ENCODE measurements around the gene DOCK4. TPM values are rescaled to one million over a fixed set of nuclear protein-coding genes. Genes with fewer than 3 reads are reported as not detected.
"Not testable (repeated sequence)": the region's sequence is repeated elsewhere in the genome, so short reads cannot be mapped to it uniquely, and the experiment has no call there.

Gene DOCK4
- total RNA-seq, 4 donors from 2014 or later = 9.9 to 30.9 (median 13.7) TPM

- Histone ChIP-seq H3K27me3 (no peaks in the 10 kb centered on the region), H3K36me3 (no peaks in the 10 kb centered on the region), H3K9me3 (no peaks in the 10 kb centered on the region), H3K4me1 (peaks cover 0 to 8% (median 0%) of the 10 kb centered on the region in 3 donors), H3K27ac (no peak overlapping the region), H3K4me3 (no peak overlapping the region)
- TF ChIP-seq, protein P1, sequence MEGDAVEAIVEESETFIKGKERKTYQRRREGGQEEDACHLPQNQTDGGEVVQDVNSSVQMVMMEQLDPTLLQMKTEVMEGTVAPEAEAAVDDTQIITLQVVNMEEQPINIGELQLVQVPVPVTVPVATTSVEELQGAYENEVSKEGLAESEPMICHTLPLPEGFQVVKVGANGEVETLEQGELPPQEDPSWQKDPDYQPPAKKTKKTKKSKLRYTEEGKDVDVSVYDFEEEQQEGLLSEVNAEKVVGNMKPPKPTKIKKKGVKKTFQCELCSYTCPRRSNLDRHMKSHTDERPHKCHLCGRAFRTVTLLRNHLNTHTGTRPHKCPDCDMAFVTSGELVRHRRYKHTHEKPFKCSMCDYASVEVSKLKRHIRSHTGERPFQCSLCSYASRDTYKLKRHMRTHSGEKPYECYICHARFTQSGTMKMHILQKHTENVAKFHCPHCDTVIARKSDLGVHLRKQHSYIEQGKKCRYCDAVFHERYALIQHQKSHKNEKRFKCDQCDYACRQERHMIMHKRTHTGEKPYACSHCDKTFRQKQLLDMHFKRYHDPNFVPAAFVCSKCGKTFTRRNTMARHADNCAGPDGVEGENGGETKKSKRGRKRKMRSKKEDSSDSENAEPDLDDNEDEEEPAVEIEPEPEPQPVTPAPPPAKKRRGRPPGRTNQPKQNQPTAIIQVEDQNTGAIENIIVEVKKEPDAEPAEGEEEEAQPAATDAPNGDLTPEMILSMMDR (IDR thresholded peaks at IDR 0.05) = no peak
- TF ChIP-seq POLR2A (IDR thresholded peaks at IDR 0.05) = no peak
- 76 to 97% methylated on average over 3 of the region's 3 CpGs for WGBS, 2 donors
- DNase-seq = no peak
- intact Hi-C loops (cut with DNase I) = no loop called here
Measured at GRCh38 chr7:112252691-112253090, 46.5 kb upstream of the DOCK4 start.

DNA sequence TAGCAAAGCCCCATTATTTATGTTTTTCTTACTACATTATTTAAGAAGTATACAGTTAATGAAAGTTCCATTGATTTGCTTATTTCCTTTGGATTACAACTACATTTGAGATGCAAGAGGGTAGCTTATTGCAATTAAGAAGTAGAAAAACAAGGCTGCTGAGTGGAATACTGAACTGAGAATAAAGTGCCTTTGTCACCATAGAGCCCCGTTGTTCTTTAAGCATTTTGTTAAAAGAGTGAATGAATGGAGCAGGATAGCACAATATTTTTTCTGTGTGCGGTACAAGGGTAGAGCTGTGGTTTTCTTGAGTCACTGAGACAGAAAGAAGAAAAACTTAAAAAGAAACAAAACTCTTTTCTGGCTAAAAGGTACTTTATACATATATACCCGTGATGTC lies 45.9 kb upstream of the DOCK4 start:
- H3K27me3 ChIP-seq = no peaks in the 10 kb centered on the region
- no peaks in the 10 kb centered on the region for H3K9me3 ChIP-seq
- 69 to 87% methylated on average over 3 of the region's 3 CpGs for WGBS, 2 donors
- no peak for DNase-seq
- no peak overlapping the region for H3K27ac ChIP-seq
- TF ChIP-seq, protein P1 (IDR thresholded peaks at IDR 0.05) = no peak
- no peak for TF ChIP-seq POLR2A (IDR thresholded peaks at IDR 0.05)
- H3K4me3 ChIP-seq = no peak overlapping the region
- H3K36me3 ChIP-seq = no peaks in the 10 kb centered on the region
- peaks cover 0 to 8% (median 0%) of the 10 kb centered on the region in 3 donors for H3K4me1 ChIP-seq
- intact Hi-C loops (cut with DNase I) = no loop called here

DNA sequence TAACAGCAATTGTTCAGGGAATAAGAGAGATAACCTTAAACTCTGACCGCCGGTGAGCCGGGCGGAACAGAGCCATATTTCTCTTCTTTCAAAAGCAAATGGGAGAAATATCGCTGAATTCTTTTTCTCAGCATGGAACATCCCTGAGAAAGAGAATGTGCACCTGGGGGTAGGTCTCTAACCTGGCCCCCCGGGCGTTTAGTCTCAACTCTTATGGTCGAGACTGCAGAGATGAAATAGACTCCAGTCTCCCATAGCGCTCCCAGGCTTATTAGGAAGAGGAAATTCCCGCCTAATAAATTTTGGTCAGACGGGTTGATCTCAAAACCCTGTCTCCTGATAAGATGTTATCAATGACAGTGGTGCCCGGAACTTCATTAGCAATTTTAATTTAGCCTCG lies 43.8 kb upstream of the DOCK4 start:
- 79 to 81% methylated on average over 13 of the region's 13 CpGs for WGBS, 2 donors
- H3K4me1 ChIP-seq, DNase-seq: not testable (repeated sequence)

DNA sequence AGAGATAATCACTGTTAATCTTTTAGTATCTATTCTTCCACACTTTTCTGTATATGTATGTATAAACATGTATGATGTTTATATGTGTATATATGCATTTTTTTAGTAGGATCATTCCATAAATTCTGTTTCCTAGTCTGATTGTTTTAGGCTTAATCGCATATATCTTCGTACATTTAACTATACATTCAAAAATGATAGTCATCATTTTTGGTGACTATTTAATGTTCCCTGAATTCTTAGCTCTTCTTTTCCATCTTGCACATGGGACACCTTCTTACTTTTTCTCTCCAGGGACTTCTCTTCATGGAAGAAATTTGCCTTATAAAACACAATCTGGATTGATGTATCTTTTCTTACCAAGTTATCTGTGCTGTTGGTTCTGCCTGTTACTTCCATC lies 42.4 kb upstream of the DOCK4 start:
- Histone ChIP-seq H3K27ac (no peak overlapping the region), H3K4me3 (no peak overlapping the region), H3K36me3 (no peaks in the 10 kb centered on the region), H3K27me3 (no peaks in the 10 kb centered on the region), H3K4me1 (no peaks in the 10 kb centered on the region), H3K9me3 (no peaks in the 10 kb centered on the region)
- TF ChIP-seq POLR2A (IDR thresholded peaks at IDR 0.05) = no peak
- TF ChIP-seq, protein P1 (IDR thresholded peaks at IDR 0.05) = no peak
- intact Hi-C loops (cut with DNase I) = no loop called here
- no peak for DNase-seq
- 96 to 100% methylated on average over 2 of the region's 2 CpGs for WGBS, 2 donors

More for the DNA sequence above, 43.8 kb upstream of the DOCK4 start:
- H3K27me3 ChIP-seq; intact Hi-C loops (cut with DNase I); H3K36me3 ChIP-seq; H3K4me3 ChIP-seq; H3K27ac ChIP-seq; H3K9me3 ChIP-seq: not testable (repeated sequence)

GRCh38 chr7:112238852-112239610 lies 32.8 kb upstream of the DOCK4 start:
- intact Hi-C loops (cut with DNase I) = no loop called here
- Histone ChIP-seq H3K27ac (no peak overlapping the region), H3K36me3 (no peaks in the 10 kb centered on the region), H3K4me3 (no peak overlapping the region), H3K4me1 (peaks cover 0 to 6% (median 0%) of the 10 kb centered on the region in 3 donors), H3K9me3 (no peaks in the 10 kb centered on the region), H3K27me3 (no peaks in the 10 kb centered on the region)
- no peak for DNase-seq
- TF ChIP-seq, protein P1 (IDR thresholded peaks at IDR 0.05) = no peak
- TF ChIP-seq POLR2A (IDR thresholded peaks at IDR 0.05) = no peak
- WGBS, 2 donors = 42 to 79% methylated on average over 7 to 9 of the region's 9 CpGs

All from esophagus squamous epithelium (tissue), 5 donors.